K562 (cell line): ENCODE results near the gene NDUFAF5. TPM values are rescaled to one million over a fixed set of nuclear protein-coding genes. Genes with fewer than 3 reads are reported as not detected.
A peak's percentile ranks its signal among the peaks of the same experiment; 100 is the strongest.

Experiments
- ATAC-seq: fragments of 200-7000 bp; cut with Tn5 transposase; 3 replicates; pipeline ENCODE4 v1.9.1; 2020; ENCODE audit warnings: moderate library complexity
- BruUV-seq: library from RNA; stranded (reverse); fragments of 400-500 nt; replicated peaks from 2 replicates; lab custom pipeline; 2021; lab: Mats Ljungman, UMichigan
- CTCF ChIA-PET: fragments of 300-600 bp; formaldehyde crosslinking; extraction: SDS; loops from one replicate; lab custom pipeline; 2021; ENCODE audit warnings: low intra/inter-chr PET ratio; lab: Yijun Ruan, JAX
- POLR2A ChIA-PET: fragments of 300-600, 350-650 bp; sonication (Branson Sonifier 250); formaldehyde crosslinking; extraction: SDS; loops from one replicate; lab custom pipeline; 2021; ENCODE audit warnings: antibody characterized with exemption, inconsistent platforms; lab: Yijun Ruan, JAX
- DNase-seq, 4 experiments: peaks; one replicate each; pipeline versions ENCODE4 v3.0.0 to v3.0.0-alpha.2; 2011 to 2018; ENCODE audit warnings: low spot score in 3 of 4, mixed read lengths in 3 of 4; ENCODE audit errors: extremely low read depth in 1 of 4
- FAIRE-seq: peaks from 2 replicates; lab custom pipeline; 2011; peaks lifted over from hg19 to GRCh38; lab: Jason Lieb, UNC
- H2AFZ ChIP-seq: 2 replicates; pipeline ENCODE4 v1.6.0; 2011; ENCODE audit warnings: low read depth, low read length, control low read depth, inconsistent platforms
- H3K27ac ChIP-seq: fragments of 200-600 bp; 3 replicates; pipeline ENCODE4 v1.8.0; 2011; ENCODE audit warnings: low read depth, mild to moderate bottlenecking, control low read depth, inconsistent platforms, low read length, moderate library complexity, mixed read lengths; ENCODE audit errors: extremely low read depth
- H3K27me3 ChIP-seq, 2 experiments: fragments of 300-600 bp in 1 of 2; 2 replicates in 1 of 2; 3 replicates in 1 of 2; pipeline versions ENCODE4 v1.6.0 to v1.8.0; 2011; ENCODE audit warnings: inconsistent platforms in 2 of 2, low read length in 2 of 2, mild to moderate bottlenecking in 1 of 2, mixed read lengths in 1 of 2, moderate library complexity in 1 of 2; ENCODE audit not compliant: control insufficient read depth in 2 of 2, insufficient read depth in 2 of 2
- H3K36me3 ChIP-seq: fragments of 300-600 bp; 3 replicates; pipeline ENCODE4 v1.8.0; 2011; ENCODE audit warnings: mild to moderate bottlenecking, low read length, inconsistent platforms; ENCODE audit not compliant: control insufficient read depth, insufficient read depth
- H3K4me1 ChIP-seq, 2 experiments: fragments of 200-600 bp in 1 of 2; replicated peaks in 1 of 2; 2 replicates in 1 of 2; 3 replicates in 1 of 2; pipeline versions ENCODE4 v1.5.1 to v1.8.0; 2011; ENCODE audit warnings: inconsistent platforms in 2 of 2, low read length in 2 of 2, mild to moderate bottlenecking in 1 of 2, mixed read lengths in 1 of 2, moderate library complexity in 1 of 2; ENCODE audit not compliant: control insufficient read depth in 2 of 2, insufficient read depth in 2 of 2
- H3K4me2 ChIP-seq: 2 replicates; pipeline ENCODE4 v1.6.1; 2011; ENCODE audit warnings: low read length, control low read depth, inconsistent platforms, mixed read lengths; ENCODE audit not compliant: insufficient read depth
- H3K4me3 ChIP-seq: fragments of 200-600 bp; sonication (generic), shearing (Covaris generic); 2 replicates; pipeline ENCODE4 v1.5.1; 2016; ENCODE audit warnings: control low read depth, inconsistent platforms
- H3K79me2 ChIP-seq: fragments of 200-600 bp; 3 replicates; pipeline ENCODE4 v1.8.0; 2011; ENCODE audit warnings: low read length, inconsistent platforms; ENCODE audit not compliant: control insufficient read depth, insufficient read depth
- H3K9ac ChIP-seq, 2 experiments: 2 replicates each; pipeline versions ENCODE4 v1.6.0 to v1.6.1; 2011; ENCODE audit warnings: low read depth in 2 of 2, low read length in 2 of 2, control low read depth in 1 of 2, inconsistent platforms in 1 of 2, mild to moderate bottlenecking in 1 of 2, mixed read lengths in 1 of 2; ENCODE audit not compliant: insufficient read depth in 1 of 2
- H3K9me1 ChIP-seq: one replicate; pipeline ENCODE4 v1.6.0; 2011; ENCODE audit warnings: inconsistent platforms, mild to moderate bottlenecking, low read length, moderate library complexity; ENCODE audit not compliant: control insufficient read depth, insufficient read depth
- H3K9me3 ChIP-seq: replicated peaks from 2 replicates; pipeline ENCODE4 v1.5.1; 2011; ENCODE audit warnings: low read depth, low read length, inconsistent platforms; ENCODE audit not compliant: control insufficient read depth, insufficient read depth
- H4K20me1 ChIP-seq: replicated peaks from 2 replicates; pipeline ENCODE4 v1.6.1; 2011; ENCODE audit warnings: low read length, inconsistent platforms, mixed read lengths; ENCODE audit not compliant: control insufficient read depth, insufficient read depth
- CEBPB ChIP-seq: fragments of 450-650 bp; IDR thresholded peaks from 2 replicates; pipeline ENCODE4 v1.6.1; 2016; ENCODE audit warnings: missing genetic modification characterization, missing compliant biosample characterization
- CEBPG ChIP-seq, 3 experiments: fragments of 200-800 bp in 1 of 3; sonication (Bioruptor generic) in 1 of 3; sonication (generic) in 1 of 3; formaldehyde crosslinking in 1 of 3; IDR thresholded peaks in 2 of 3; conservative IDR thresholded peaks in 1 of 3; 2 replicates each; pipeline versions ENCODE4 v1.6.1 to v1.8.0; 2016 to 2022; ENCODE audit warnings: missing compliant biosample characterization in 2 of 3, missing genetic modification characterization in 2 of 3, mild to moderate bottlenecking in 1 of 3, missing genetic modification reagents in 1 of 3
- CTCF ChIP-seq, 3 experiments: IDR thresholded peaks in 2 of 3; conservative IDR thresholded peaks in 1 of 3; 2 replicates each; pipeline ENCODE4 v1.5.1; 2011 to 2012; ENCODE audit warnings: low read length in 3 of 3, mild to moderate bottlenecking in 3 of 3, control low read depth in 2 of 3, improper control_type of control experiment in 1 of 3, inconsistent platforms in 1 of 3, low read depth in 1 of 3, mixed read lengths in 1 of 3, moderate library complexity in 1 of 3; ENCODE audit not compliant: insufficient read depth in 2 of 3
- HDAC2 ChIP-seq: fragments of 450-650 bp; IDR thresholded peaks from 2 replicates; pipeline ENCODE4 v1.6.1; 2016; ENCODE audit warnings: mild to moderate bottlenecking
- MCM7 ChIP-seq, 2 experiments: fragments of 450-650 bp; IDR thresholded peaks; 2 replicates each; pipeline ENCODE4 v1.6.1; 2016 to 2018
- RAD21 ChIP-seq, 2 experiments: fragments of 250-450 bp in 1 of 2; fragments of 450-650 bp in 1 of 2; sonication (Bioruptor Pico) in 1 of 2; formaldehyde crosslinking in 1 of 2; IDR thresholded peaks in 1 of 2; conservative IDR thresholded peaks in 1 of 2; 2 replicates each; pipeline versions ENCODE4 v1.4.0 to v1.8.0; 2020 to 2022; ENCODE audit warnings: mild to moderate bottlenecking in 2 of 2, moderate library complexity in 1 of 2
- ZFX ChIP-seq: sonication (generic); formaldehyde crosslinking; IDR thresholded peaks from 2 replicates; pipeline ENCODE4 v1.8.0; 2022; ENCODE audit warnings: mild to moderate bottlenecking, missing genetic modification reagents, moderate library complexity
- ZNF24 ChIP-seq: fragments of 450-650 bp; IDR thresholded peaks from 2 replicates; pipeline ENCODE4 v1.6.1; 2016
- WGBS: fragments of 100-300 bp; shearing (Covaris generic); methylation state at CpG from one replicate; pipeline ENCODE4 v1.1.6; 2016; ENCODE audit warnings: low coverage, mixed read lengths; ENCODE audit not compliant: insufficient coverage; ENCODE audit errors: missing lambda C conversion rate; 5-methylcytosine and 5-hydroxymethylcytosine counted together
- in situ Hi-C: fragments of 300-500 bp; cut with MboI; formaldehyde crosslinking; loops from 4 replicates; pipeline ENCODE4 v1.15.0; 2018; ENCODE audit warnings: inconsistent platforms, mixed read lengths
- intact Hi-C: fragments of 100-400 bp; cut with micrococcal nuclease; formaldehyde crosslinking; loops from 2 replicates; pipeline ENCODE4 v1.14.2; 2022
- polyA plus RNA-seq, 8 experiments: library from polyadenylated mRNA; depleted of rRNA in 4 of 8; stranded (reverse) in 5 of 8; unstranded in 3 of 8; fragments of >200 nt; fragmentation: Nextera tagmentation in 2 of 8; fragmentation: Illumina TruSeq in 1 of 8; extraction: Ambion mirVana in 2 of 8; extraction: Trizol in 1 of 8; gene quantifications; 2 replicates each; pipeline versions ENCODE4 v1.2.1 to v1.2.3, GENCODE V29; 2011 to 2014; ENCODE audit warnings: inconsistent platforms in 1 of 8, missing spikeins in 1 of 8
- total RNA-seq, 7 experiments: library from RNA; depleted of rRNA in 6 of 7; stranded (reverse); fragments of >200 nt in 6 of 7; fragmentation: Illumina TruSeq in 2 of 7; extraction: Trizol in 2 of 7; gene quantifications; 2 replicates each; pipeline versions ENCODE4 v1.2.1 to v1.2.3, GENCODE V29; 2011 to 2021; ENCODE audit warnings: low replicate concordance in 1 of 7
- TF ChIP-seq, protein P1 (sequence below), 2 experiments: IDR thresholded peaks in 1 of 2; conservative IDR thresholded peaks in 1 of 2; 2 replicates each; pipeline ENCODE4 v1.6.1; 2016; ENCODE audit warnings: low read depth in 2 of 2, mild to moderate bottlenecking in 1 of 2, missing compliant biosample characterization in 1 of 2, missing genetic modification characterization in 1 of 2, moderate library complexity in 1 of 2
- TF ChIP-seq, protein P2 (sequence below): IDR thresholded peaks from 2 replicates; pipeline ENCODE4 v1.6.1; 2016; ENCODE audit warnings: missing genetic modification characterization, missing compliant biosample characterization

NDUFAF5 gene
- total and polyA plus RNA-seq, 9 of the 15 experiments (the other 6 are each of a cell fraction or from before 2014, with no cell fraction given), result 17.2 to 33.1 (median 27.3) TPM

DNA sequence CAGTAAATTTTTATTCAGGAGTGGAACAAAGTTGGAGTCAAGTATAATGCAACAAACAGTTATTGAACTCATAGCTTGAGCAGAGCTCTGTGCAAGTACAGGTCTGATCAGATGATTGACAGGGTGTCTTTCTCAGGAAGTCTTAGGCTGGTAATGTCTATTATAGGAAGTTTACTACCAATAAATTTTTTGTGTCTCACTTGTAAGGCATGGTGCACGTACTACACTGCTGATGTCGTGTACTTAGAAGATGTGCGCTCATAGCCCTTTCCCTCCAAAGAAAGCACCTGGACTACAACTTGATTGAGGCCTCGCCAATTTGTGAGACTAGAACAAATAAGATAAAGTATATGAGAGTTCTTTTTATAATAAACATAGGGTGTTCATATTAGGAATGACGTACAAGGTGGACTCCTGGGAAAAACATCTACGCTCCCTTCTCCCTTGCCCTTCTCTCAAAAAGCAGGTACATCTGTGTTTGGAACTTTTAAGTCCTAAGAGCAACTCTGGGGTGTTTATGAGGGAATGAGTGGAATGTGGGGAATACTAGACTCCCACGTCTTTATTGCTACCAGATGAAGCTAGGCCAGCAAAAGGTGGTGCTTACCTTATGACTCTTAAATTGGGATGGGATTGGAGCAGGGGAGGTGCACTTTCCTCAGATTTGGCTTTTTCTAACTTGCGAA lies 1.5 kb downstream of the NDUFAF5 start (continued):
- TF ChIP-seq, protein P1, sequence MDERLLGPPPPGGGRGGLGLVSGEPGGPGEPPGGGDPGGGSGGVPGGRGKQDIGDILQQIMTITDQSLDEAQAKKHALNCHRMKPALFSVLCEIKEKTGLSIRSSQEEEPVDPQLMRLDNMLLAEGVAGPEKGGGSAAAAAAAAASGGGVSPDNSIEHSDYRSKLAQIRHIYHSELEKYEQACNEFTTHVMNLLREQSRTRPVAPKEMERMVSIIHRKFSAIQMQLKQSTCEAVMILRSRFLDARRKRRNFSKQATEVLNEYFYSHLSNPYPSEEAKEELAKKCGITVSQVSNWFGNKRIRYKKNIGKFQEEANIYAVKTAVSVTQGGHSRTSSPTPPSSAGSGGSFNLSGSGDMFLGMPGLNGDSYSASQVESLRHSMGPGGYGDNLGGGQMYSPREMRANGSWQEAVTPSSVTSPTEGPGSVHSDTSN (CRISPR knock-in tag; IDR thresholded peaks at IDR 0.05; ENCODE audit: low read depth), result no peak
- TF ChIP-seq, protein P1 (tag; conservative IDR thresholded peaks at IDR 0.05; ENCODE audit: low read depth), result 0 out of 2 replicates have a peak, but pooled peaks have one; percentile 20
- no peak for TF ChIP-seq HDAC2

GRCh38 chr20:13788167-13788834 lies 3.5 kb downstream of the NDUFAF5 start:
- H3K79me2 ChIP-seq, result peaks cover 52% of the 10 kb centered on the region
- BruUV-seq, result no TSS peak
- H3K4me1 ChIP-seq, result peaks cover 3 to 4% of the 10 kb centered on the region in 2 experiments; a peak in 3 of 5 replicates
- H3K9me1 ChIP-seq, result no peaks in the 10 kb centered on the region
- no peak overlapping the region for H2AFZ ChIP-seq
- H3K9ac ChIP-seq, result no peak overlapping the region
- CTCF ChIA-PET, result interaction anchor here (0.7 kb wide), 1 partner anchor 1776 kb away, joined by 3 read pairs; no protein-coding TSS in a partner anchor
- POLR2A ChIA-PET, result interaction anchor here (1.4 to 2.1 kb wide), 2 partner anchors 11 to 30 kb away, joined by 4 to 5 read pairs; no protein-coding TSS in a partner anchor
- ATAC-seq (peak; percentile 58), DNase-seq (peak; percentile 18 to 54 (median 26)), FAIRE-seq (peak; percentile 59)
- H3K4me2 ChIP-seq, result no peak overlapping the region
- in situ Hi-C loops (no loop called here), intact Hi-C loops (no loop called here)
- no peaks in the 10 kb centered on the region for H3K9me3 ChIP-seq
- H4K20me1 ChIP-seq, result no peaks in the 10 kb centered on the region
- H3K27me3 ChIP-seq, result no peaks in the 10 kb centered on the region
- peaks cover 68% of the 10 kb centered on the region for H3K36me3 ChIP-seq
- 29% methylated on average over 1 of the region's 1 CpG for WGBS
- no peak overlapping the region for H3K27ac ChIP-seq
- H3K4me3 ChIP-seq, result no peak overlapping the region
- TF ChIP-seq ZFX (CRISPR knock-in tag), result no peak
- no peak for TF ChIP-seq MCM7 (IDR thresholded peaks at IDR 0.05)
- TF ChIP-seq ZNF24, result no peak
- TF ChIP-seq, protein P2, sequence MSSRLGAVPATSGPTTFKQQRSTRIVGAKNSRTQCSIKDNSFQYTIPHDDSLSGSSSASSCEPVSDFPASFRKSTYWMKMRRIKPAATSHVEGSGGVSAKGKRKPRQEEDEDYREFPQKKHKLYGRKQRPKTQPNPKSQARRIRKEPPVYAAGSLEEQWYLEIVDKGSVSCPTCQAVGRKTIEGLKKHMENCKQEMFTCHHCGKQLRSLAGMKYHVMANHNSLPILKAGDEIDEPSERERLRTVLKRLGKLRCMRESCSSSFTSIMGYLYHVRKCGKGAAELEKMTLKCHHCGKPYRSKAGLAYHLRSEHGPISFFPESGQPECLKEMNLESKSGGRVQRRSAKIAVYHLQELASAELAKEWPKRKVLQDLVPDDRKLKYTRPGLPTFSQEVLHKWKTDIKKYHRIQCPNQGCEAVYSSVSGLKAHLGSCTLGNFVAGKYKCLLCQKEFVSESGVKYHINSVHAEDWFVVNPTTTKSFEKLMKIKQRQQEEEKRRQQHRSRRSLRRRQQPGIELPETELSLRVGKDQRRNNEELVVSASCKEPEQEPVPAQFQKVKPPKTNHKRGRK (tag), result peak; percentile 45; the same call in 1 of the 2 replicates
- peak; percentile 53; the same call in 1 of the 2 replicates for TF ChIP-seq CEBPB (tag)
- TF ChIP-seq RAD21 (CRISPR knock-in tag; conservative IDR thresholded peaks at IDR 0.05 in 1 of 2, IDR thresholded peaks at IDR 0.05 in 1 of 2), result peak in 1 of 2 experiments; percentile 4; a peak in 1 of 4 replicates
- peak; percentile 26 to 47 (median 43); a peak in 4 of 6 replicates for TF ChIP-seq CTCF (IDR thresholded peaks at IDR 0.05 in 2 of 3, conservative IDR thresholded peaks at IDR 0.05 in 1 of 3; ENCODE audit: insufficient read depth in 2 of 3, low read depth in 1 of 3, low read length in 3 of 3)
- no peak for TF ChIP-seq CEBPG (CRISPR knock-in tag; IDR thresholded peaks at IDR 0.05)
- peak; percentile 26 to 42; a peak in 1 of 4 replicates for TF ChIP-seq CEBPG (tag; conservative IDR thresholded peaks at IDR 0.05 in 1 of 2, IDR thresholded peaks at IDR 0.05 in 1 of 2)
